GM13976 (cell line): ENCODE data around the gene C22orf15.

ENCODE experiments used
- DNase-seq: peaks from one replicate; pipeline ENCODE4 v3.0.0; 2012; ENCODE audit warnings: low spot score
- in situ Hi-C: fragments of 300-500 bp; cut with MboI; formaldehyde crosslinking; loops from one replicate; pipeline ENCODE4 v1.12.0; 2022; ENCODE audit warnings: low sequenced_read_pairs, mixed read lengths, inconsistent platforms; ENCODE audit not compliant: unreplicated experiment
- TF ChIP-seq, protein P1 (sequence below): IDR thresholded peaks from 2 replicates; pipeline ENCODE4 v1.5.1; 2012; ENCODE audit warnings: borderline replicate concordance, mild to moderate bottlenecking; ENCODE audit not compliant: insufficient read depth; ENCODE audit errors: extremely low read depth, missing control alignments, control extremely low read depth

C22orf15 gene

GRCh38 chr22:23786752-23787599, 24.2 kb downstream of the C22orf15 start, which contains the start of gene SMARCB1:
Gene SMARCB1 (plus strand): TSS chr22:23786966. CDS start chr22:23787170, 204 bp downstream.
- DNase-seq = peak; percentile 97
- TF ChIP-seq, protein P1, sequence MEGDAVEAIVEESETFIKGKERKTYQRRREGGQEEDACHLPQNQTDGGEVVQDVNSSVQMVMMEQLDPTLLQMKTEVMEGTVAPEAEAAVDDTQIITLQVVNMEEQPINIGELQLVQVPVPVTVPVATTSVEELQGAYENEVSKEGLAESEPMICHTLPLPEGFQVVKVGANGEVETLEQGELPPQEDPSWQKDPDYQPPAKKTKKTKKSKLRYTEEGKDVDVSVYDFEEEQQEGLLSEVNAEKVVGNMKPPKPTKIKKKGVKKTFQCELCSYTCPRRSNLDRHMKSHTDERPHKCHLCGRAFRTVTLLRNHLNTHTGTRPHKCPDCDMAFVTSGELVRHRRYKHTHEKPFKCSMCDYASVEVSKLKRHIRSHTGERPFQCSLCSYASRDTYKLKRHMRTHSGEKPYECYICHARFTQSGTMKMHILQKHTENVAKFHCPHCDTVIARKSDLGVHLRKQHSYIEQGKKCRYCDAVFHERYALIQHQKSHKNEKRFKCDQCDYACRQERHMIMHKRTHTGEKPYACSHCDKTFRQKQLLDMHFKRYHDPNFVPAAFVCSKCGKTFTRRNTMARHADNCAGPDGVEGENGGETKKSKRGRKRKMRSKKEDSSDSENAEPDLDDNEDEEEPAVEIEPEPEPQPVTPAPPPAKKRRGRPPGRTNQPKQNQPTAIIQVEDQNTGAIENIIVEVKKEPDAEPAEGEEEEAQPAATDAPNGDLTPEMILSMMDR = no peak
- in situ Hi-C loops = no loop called here

DNA sequence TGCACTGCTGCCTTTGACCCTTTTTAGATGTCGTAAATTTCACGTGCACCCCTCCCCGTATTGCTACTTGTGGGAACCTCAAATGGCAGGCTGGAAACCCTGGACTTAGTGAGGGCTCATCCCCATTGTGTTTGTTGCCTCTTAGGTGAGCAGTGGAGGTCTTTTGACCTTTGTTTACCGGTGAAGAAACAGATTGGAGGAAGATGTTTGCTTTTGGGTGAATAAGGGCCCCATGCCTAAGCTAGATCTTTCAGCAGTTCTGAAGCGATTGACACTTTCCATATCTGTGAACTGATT, 24.8 kb downstream of the C22orf15 start:
- TF ChIP-seq, protein P1 = no peak
- in situ Hi-C loops = no loop called here

GRCh38 chr22:23787910-23788309, 25.1 kb downstream of the C22orf15 start:
- TF ChIP-seq, protein P1 = no peak
- DNase-seq = no peak
- in situ Hi-C loops = no loop called here

More for the DNA sequence above, 24.8 kb downstream of the C22orf15 start:
- DNase-seq = no peak

DNA sequence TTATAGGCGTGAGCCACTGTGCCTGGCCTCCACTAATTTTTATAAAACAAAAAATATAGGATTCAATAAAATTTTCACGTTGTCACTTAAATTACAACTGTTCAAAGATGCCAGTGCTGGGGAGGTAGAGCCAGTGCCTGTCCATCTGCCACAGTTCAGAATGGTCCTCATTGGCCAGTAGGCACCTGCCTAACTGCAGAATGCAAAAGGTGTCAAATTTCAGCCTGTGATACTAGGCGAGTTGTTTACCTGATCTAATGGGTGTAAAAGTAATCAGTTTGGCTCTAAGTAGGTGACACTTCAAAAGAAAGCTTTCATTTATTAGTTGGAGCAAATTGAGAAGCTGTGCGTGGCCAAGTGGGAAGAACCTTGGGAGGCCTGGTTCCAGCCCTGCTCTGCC, 26.3 kb downstream of the C22orf15 start:
- in situ Hi-C loops = no loop called here
- DNase-seq = no peak
- TF ChIP-seq, protein P1 = no peak

DNA sequence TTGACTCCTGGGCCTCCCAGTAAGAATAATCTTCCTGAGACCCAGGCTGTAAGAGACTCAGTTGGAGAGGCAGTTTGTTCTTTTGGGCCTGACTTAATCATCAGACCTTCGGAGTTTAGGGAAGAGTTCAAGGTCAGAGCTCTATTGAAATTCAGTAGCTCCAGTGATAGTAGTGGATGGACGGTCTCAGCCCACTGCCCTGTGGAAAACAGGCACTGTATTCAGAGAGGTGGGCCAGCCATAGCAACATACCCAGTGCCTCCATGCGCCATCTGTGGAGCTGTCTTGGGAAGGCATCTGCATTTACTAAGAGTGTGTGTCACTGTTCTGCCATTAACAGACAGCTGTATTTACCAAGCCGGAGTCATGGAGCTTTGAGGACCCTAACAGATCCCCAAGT, 26.8 kb downstream of the C22orf15 start:
- TF ChIP-seq, protein P1 = no peak
- no peak for DNase-seq
- in situ Hi-C loops = no loop called here

GRCh38 chr22:23790819-23791737, 28.3 kb downstream of the C22orf15 start:
- in situ Hi-C loops = no loop called here
- TF ChIP-seq, protein P1 = no peak
- DNase-seq = no peak
